GM12801 (cell line): Measurements from ENCODE around the gene RTBDN.

ENCODE experiments used
- CTCF ChIP-seq: IDR thresholded peaks from one replicate; pipeline ENCODE4 v1.5.1; 2011; ENCODE audit warnings: control low read depth; ENCODE audit not compliant: insufficient read length; ENCODE audit errors: extremely low read depth

The RTBDN gene

GRCh38 chr19:12790628-12791344, 43.6 kb downstream of the RTBDN start:
- TF ChIP-seq CTCF: no peak

- no peak for TF ChIP-seq CTCF
Observed at GRCh38 chr19:12789904-12790619, 44.3 kb downstream of the RTBDN start.

- no peak for TF ChIP-seq CTCF
Observed at GRCh38 chr19:12789098-12789903, 45.1 kb downstream of the RTBDN start.

GRCh38 chr19:12788682-12789097, 45.7 kb downstream of the RTBDN start:
- no peak for TF ChIP-seq CTCF

GRCh38 chr19:12788042-12788681, 46.2 kb downstream of the RTBDN start:
- TF ChIP-seq CTCF: no peak

- TF ChIP-seq CTCF: no peak
Observed at GRCh38 chr19:12787458-12787857, 46.9 kb downstream of the RTBDN start.

- TF ChIP-seq CTCF: no peak
Observed at GRCh38 chr19:12786952-12787351, 47.4 kb downstream of the RTBDN start.
